KBM-7 (cell line): ENCODE measurements around the gene DDX59.

Experiments used
- DNase-seq: peaks from one replicate; pipeline ENCODE4 v3.0.0-alpha.2; 2015
- in situ Hi-C: fragments of 300-500 bp; cut with MboI; formaldehyde crosslinking; loops from 2 replicates; pipeline ENCODE4 v1.14.3; 2020; ENCODE audit warnings: low sequenced_read_pairs, low pct_unique_long_range_greater_than_20kb, mixed read lengths

The DDX59 gene

DNA sequence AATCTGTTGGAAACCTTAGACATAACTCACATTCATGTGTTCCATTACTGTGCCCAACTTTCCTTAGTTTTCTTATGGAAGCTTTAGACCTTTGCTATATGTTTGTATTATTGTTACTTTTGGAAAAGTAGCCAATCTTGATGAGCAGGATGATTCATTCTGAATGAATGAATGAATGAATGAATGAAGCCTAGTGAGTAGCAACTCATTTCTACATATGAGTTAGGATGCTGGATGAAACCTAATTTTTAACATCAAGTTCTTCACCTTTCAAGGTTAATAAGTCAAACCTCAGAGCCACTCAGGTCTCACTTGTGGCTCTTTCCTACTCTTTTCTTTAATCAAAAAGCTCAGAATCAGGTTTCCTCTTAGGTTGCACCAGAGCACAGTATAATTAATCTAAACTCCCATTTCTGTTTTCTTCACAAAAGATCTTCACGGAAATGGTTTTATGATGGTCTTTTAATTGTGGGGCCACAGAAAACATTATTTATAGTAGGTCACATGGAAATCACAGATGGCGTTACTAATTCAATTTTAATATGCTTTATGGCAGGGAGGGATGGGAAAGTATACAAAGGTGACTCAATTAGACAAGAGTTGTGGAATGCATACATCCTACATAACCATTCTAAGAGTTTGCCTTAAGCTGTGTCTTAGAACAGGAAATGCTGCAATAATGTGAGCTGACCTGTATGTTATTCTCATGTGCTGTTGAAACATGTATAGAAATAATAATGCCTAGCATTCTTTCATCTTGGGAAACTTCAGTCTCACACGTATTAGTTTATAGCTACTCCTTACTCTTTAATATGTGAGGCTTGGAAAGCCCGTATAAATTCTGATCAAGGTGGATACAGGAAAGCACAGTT lies 4.5 kb upstream of the DDX59 start:
- in situ Hi-C loops, result no loop called here
- no peak for DNase-seq

DNA sequence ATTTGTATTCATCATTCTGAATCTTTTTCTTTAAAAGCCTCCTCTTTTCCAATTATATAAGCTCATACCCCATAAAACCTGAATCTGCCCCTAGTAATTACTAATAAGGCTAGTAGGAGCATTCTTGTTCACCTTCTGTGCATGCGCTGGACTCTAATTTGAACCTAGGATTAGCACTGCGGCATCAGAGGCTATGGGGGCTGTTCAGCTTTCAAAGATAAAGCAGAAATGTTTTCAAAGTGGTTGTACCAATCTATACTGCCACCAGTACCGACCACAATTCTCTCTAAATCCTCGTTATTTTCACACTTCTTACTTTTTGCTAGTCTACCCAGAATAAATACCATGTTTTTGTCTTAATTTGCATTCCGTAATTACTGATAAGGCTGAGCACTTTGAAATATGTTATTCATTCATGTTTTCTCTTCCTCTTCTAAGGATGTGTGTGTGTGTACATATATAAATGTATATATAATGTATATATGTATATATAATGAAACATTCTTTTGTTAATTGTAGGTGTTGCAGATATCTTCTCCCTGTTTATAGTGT lies 1.6 kb upstream of the DDX59 start:
- no peak for DNase-seq
- in situ Hi-C loops, result no loop called here

DNA sequence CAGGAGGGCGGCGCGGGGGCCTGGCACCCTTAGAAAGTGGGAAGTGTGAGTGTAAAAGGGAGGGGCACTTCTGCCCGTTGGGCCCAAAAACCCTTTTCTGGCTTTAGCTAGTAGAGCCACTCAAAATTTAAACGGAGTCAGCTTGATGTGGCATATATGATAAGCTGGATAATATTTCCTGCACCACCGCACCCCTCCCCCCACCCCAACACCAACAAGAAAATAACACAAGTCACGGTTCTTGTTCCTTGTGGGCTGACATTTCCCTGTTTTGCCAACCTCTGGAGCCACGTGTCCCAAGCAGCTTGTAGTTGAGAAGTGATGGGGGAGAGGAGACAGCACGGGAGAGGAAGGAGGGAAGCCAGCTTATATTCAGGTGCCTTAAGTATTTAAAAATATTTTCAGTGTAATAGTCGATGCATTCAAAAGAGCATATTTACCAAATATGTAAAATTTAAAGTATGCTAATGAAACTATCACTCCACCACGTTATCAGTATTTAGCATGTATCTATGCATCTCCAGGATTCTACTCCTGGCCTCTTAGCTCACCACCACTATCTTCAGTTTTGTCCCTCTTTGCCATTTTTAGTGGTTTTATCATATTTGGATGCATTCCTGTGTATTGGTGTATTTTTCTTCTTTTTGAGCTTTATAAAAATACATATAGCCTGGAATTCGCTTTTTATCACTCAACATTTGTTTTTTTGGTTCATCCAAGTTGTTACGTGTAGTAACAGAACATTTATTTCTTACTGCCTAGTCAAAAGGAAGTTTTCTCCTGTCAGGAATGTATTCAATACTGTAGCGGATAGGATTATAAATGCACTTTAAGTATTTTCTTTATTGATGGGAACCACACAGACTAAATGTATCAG lies 773 bp upstream of the DDX59 start:
- DNase-seq, result no peak
- in situ Hi-C loops, result no loop called here

DNA sequence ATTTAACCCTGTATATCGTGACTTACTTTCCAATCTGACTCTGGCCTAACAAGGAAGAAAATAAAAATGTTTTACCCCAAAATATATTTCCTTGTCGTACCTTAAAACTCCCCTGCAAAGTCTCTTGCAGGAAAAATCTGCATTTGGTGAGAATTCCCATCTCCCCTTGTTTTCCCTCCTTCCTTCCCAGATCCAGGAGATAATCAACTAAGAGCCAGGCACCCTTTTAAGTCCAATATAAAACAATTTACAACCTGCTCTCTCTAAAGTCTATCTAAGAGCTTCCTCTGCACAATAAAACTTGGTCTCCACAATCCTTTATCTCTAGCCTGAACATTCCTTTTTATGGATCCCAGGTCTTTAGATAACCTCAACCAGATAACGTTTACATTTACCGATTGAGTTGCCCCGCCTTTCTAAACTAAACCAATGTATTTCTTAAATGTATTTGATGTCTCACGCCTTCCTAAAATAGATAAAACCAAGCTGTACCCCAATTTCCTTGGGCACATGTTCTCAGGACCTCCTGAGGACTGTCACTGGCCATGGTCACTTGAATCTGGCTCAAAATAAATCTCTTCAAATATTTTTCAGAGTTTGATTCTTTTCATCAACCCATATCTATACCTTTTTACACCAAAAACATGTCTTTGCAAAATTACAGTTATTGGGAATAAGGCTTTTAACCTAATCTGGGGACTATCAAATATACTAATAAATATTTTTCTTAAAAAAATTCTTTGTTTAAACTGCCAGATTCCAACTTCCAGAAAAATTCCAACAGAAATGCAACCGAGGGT lies 993 bp downstream of the DDX59 start:
- DNase-seq, result no peak
- in situ Hi-C loops, result no loop called here

DNA sequence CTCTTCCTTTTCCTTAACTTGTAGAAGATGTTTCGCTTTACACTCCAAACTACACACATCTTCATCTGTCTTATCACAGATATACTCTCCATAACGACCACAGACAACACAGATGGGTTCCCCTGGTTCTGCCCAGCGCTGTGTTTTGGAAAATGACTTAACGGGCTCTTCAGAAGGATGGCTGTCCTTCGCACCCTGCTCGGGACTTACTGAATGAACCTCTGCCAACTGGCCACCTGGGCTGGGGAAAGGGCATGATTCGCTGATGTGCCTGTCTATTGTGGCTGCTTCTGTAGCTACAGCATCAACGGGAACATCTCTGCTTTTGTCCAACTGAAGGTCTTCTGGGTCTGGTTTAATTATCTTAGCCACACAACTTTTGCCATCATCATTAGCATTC lies 3.4 kb downstream of the DDX59 start:
- DNase-seq, result no peak
- in situ Hi-C loops, result no loop called here

DNA sequence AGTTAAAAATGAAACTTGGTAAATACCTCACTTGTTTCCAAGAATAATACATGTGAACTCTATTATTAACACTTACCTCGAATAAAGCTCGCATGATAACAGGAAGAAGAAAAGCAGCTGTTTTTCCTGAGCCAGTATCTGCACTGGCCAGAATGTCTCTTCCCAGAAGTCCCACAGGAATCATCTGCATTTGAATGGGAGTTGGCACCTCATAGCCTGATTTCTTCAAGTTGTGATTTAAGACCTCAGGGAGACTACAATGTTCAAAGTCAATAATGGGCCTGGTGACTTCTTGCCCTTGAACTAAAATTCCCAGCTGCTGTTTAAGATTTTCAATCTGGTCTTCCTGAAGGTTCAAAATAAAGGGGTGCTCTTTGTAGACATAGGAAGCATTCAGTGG lies 3.8 kb downstream of the DDX59 start:
- in situ Hi-C loops, result no loop called here
- no peak for DNase-seq

DNA sequence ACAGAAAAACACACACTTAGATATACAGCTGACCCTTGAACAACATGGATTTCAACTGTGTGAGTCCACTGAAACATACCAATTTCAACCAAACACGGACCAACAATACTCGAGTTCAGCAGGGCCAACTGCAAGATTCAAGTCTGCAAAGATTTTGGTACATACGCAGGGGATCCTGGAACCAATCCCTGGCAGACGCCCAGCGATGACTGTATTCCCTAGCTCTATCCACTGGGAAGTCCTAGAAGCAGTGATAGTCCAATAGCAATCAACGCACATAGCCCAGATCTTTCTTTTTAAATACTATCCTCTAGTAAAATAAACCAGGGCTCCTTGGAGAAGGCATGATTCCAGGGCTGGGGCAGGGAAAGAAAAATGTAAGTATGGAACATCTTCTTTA lies 9.0 kb downstream of the DDX59 start:
- in situ Hi-C loops, result no loop called here
- DNase-seq, result no peak

DNA sequence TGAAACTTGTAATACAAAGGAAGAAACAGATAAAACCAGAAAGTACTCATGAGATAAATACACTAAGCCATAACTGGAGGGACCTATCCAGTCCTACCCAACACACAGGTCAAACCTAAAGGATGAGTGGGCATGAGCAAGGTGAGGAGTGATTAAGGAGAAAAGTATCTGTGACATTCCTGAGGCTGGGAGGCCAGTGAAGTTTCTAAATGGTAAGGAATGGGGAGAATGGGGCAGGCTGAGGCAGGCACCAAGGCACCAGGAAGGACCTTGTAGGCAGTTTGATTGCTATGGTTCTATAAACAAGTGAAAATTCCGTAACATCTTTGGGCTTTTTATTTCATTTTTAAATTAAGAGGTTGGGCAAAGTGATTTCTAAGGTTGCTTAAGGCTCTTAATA lies 10.4 kb downstream of the DDX59 start:
- DNase-seq, result no peak
- in situ Hi-C loops, result no loop called here

DNA sequence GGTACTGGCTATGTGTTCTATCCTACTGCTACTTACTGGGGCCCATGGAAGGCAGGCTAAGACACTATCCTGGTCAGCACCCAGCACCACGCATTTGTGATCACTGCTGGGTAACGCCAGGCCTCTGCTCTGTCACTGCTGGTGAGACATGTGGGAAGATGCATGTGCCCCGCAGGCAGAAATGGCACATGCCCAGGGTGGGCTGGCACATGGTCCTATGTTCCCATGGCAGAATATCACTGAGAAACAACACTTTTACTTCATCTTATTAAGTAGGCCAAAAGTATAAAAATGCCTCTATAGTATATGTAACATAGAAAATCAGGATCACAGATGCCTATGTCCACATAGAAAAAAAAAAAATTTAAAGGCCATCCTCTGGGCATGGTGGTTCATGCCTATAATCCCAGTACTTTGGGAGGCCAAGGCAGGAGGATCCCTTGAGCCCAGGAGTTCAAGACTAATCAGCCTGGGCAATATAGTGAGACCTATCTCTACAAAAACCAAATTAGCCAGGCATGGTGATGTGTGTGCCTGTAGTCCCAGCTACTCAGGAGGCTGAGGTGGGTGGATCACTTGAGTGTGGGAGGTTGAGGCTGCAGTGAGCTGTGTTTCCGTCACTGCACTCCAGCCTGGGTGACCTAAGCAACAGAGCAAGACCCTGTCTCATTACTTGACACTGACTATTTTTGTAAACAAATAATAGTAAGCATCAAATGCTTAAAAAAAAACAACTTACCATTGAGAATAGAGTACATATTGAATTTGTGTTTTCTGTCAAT lies 11.5 kb downstream of the DDX59 start:
- in situ Hi-C loops, result no loop called here
- DNase-seq, result no peak

DNA sequence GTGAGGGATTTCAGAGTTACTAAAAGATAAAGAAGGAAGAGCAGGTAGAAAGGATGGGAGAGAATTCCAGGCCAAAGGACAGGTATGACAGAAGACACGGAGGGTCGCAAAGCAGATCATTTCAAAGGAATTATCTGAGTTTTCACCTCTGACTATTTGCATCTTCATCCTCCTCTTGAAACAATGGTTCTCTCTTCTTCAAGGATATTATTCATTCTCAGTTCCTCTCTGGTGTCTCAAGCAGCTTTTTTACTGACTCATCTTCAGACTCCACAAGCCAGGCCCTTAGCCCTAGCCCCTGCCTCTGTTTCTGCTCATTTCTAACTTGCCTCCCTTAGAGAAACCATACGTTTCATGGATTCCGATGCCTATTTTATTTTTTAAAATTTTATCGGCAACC lies 15.0 kb downstream of the DDX59 start:
- in situ Hi-C loops, result no loop called here
- DNase-seq, result no peak

DNA sequence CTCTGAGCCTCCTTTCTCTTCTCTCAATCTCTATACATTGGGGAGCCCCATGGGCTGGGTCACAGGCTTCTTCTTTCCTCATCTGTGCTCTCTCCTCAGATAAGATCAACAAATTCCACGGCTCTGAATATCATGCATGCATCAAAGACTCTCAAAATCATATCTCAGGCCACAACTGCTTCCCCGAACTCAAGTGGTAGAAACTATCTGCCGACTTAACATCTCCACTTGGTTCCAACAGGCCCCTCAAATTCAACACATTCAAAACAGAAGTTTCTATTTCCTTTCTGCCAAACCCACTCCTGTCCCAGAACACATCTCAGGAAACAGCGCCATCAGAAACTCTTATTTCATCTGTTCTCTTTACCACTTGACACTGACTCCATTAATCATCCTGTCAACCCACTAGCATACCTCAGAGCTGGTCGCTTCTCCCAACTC lies 16.7 kb downstream of the DDX59 start:
- in situ Hi-C loops, result no loop called here

DNA sequence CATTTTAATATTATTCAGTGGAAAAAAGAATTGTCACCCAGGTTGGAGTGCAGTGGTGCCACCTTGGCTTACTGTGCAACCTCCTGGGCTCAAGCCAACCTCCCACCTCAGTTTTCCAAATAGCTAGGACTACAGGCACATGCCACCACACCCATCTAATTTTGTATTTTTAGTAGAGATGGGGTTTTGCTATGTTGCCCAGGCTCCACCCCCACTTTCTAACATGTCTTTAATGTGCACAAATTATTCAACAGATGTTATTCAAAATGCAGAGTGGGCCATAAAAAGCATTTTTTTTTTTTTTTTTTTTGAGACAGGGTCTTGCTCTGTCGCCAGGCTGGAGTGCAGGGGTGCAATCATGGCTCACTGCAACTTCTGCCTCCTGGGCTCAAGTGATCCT lies 17.3 kb downstream of the DDX59 start:
- in situ Hi-C loops, result no loop called here

More for the DNA sequence above, 16.7 kb downstream of the DDX59 start:
- DNase-seq, result no peak

DNA sequence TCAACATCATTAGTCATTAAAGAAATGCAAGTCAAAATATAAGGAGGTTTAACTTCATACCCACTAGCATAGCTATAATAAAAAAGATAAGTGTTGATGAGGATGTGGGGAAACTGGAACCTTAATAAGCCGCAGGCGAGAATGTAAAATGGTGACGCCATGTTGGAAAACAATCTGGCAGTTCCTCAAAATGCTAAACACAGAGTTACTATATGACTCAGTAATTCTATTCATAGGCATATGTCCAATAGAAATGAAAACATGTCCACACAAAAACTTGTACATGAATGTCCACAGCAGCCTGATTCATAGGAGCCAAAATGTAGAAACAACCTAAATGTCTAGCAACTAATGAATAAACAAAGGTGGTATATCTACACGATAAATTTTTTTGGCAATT lies 23.2 kb downstream of the DDX59 start:
- in situ Hi-C loops, result loop anchor here (25.0 kb wide), 1 partner anchor 166 kb away; no protein-coding TSS in a partner anchor
- no peak for DNase-seq

More for the DNA sequence above, 17.3 kb downstream of the DDX59 start:
- no peak for DNase-seq

DNA sequence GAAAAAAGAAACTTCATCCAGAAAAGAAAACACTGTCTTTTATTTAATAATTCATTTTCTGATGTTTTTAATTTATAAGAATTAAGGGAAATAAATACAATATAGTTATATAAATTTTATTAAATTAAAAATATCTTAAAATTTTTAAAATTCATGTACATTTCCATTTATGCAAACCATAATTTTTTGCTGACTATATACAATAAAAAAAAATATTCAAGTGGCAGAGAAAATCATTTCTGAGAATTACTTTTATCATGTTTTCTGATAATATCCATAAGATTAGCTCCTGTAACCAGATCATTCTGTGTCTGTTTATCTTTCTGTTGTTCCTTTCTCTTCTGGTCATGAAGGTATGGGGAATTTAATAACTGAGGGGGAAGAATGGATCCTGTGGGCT lies 25.7 kb downstream of the DDX59 start:
- in situ Hi-C loops, result loop anchor here (25.0 kb wide), 1 partner anchor 168 kb away; no protein-coding TSS in a partner anchor
- no peak for DNase-seq

DNA sequence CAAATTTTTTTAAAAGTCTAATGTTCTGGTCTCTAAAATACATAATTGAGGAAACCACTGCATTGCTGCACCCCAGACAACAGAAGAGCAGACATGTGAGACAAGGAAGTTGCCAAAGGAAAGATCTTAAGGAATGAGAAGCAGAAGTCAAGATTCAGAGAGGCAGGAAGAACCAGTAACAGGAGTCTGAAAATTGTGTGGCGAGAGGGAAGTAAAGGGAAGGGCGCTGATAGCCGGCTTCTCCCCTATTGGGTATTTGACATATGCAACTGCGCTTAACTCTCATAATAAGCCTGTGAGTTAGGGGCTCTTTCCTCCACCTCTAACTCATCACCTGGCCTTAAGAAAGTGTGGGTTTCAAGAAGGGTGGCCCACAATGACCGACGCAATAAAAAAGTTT lies 27.2 kb downstream of the DDX59 start:
- in situ Hi-C loops, result loop anchor here (25.0 kb wide), 1 partner anchor 170 kb away; no protein-coding TSS in a partner anchor
- DNase-seq, result peak; percentile 68

DNA sequence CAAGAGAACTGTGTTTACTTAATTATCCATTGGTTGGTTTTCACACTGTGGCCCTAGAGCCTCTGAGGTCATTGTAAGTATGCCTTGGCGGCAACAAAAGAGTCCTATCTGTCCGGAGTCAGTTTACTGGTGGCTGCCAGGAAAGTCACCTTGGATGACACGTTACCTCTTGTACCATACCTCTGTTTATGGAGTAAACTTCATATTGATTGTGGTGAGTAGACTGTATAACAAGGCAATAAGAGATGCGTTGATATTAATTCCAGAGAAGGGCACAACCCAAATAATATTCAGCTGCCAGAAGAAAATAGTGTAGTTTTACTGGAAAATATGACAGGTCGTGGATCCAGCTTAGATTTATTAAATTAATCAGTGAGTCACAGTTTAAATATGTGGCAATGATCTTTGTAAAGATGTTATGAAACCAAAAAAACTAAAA lies 28.7 kb downstream of the DDX59 start:
- no peak for DNase-seq
- in situ Hi-C loops, result loop anchor here (25.0 kb wide), 1 partner anchor 171 kb away; no protein-coding TSS in a partner anchor

DNA sequence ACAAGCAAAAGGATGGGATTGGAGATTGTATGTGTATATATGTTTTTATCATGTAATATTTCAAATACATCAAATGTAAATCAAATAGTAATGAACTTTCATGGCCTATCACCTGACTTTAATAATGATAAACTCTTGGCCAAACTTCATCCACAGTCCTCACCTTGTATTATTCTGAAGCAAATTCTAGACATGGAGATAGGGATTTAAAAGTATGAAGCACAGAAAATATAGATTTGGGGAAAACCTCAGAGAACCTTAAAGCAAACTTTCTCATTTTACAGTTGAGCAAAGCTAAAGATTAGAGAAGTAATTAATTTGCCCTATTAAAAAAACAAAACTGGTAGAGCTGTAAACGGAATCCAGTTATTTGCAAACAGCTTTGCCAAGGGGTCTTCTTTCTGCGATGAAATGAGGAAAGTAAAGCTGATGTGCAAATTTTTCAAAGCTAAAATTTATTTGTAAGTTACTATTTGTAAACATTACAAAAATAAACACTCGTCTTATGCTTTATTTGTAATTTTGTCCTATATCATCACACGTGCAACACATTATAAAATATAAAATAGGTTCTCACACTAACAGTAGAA lies 29.2 kb downstream of the DDX59 start:
- DNase-seq, result no peak
- in situ Hi-C loops, result loop anchor here (25.0 kb wide), 1 partner anchor 172 kb away; no protein-coding TSS in a partner anchor

DNA sequence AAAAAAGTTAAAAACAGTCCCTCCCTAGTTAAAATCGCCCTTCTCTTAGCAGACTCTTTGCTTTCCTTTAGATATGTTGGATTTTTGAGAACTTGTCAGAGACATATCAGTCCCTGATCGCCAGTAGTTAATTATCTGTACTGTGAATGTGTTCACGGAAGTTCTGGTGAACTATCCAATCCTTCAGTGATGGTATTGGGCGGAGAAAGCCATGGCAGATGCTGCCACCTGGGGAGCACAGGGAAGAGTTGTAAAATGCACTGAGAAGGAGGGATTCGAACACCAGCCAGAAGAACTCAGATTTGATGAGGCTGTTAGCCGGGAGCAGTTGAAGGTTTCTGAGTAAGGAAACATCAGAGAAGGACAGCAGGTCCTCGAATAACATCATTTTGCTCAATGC lies 31.6 kb downstream of the DDX59 start:
- in situ Hi-C loops, result loop anchor here (25.0 kb wide), 1 partner anchor 174 kb away; no protein-coding TSS in a partner anchor
- no peak for DNase-seq
